Stimulated activated CD4-positive, alpha-beta T cell treated with anti-CD3 and anti-CD28 coated beads, Interleukin-1b, Interleukin-23, amount 100 ng/mL, for 4 hours (primary cell): ENCODE results near the gene SLC25A10.
"Not testable (repeated sequence)": the region's sequence is repeated elsewhere in the genome, so short reads cannot be mapped to it uniquely, and the experiment has no call there.

Source experiments
- DNase-seq, 2 donors: peaks; one replicate each; pipeline ENCODE4 v3.0.0-alpha.2; 2020; ENCODE audit warnings: low read depth in 2 of 2

The SLC25A10 gene, protein sequence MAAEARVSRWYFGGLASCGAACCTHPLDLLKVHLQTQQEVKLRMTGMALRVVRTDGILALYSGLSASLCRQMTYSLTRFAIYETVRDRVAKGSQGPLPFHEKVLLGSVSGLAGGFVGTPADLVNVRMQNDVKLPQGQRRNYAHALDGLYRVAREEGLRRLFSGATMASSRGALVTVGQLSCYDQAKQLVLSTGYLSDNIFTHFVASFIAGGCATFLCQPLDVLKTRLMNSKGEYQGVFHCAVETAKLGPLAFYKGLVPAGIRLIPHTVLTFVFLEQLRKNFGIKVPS

DNA sequence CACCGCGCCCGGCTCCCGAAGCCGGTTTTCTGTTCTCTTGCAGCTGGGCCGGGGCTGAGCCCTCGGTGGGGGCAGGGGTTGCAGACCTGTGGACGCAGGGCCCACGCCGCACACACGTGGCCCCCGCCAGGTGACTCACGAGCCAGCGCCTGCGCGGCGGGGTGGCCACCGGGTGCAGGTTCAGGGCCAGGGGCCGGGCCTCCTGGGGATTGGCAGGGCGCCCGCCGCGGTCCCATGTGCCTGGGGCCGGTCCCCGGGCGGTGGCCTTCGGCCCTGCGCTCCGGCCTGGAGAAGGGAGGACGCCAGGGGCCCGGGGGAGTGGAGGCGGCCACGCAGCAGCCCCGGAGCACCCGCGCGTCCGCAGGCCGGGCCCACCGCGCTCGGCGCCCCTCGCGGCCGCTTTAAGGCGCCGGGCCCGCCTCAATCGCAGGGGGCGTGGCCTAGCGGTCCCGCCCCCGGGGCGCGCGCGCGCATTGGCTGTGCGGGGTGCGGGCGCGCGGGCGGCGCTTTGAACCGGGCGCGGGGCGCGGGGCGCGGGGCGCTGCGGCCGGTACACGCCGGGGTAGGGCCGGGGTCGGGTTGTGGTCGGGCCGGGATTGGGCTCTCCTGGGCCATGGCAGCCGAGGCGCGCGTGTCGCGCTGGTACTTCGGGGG is at the start of gene SLC25A10:
Gene SLC25A10 (plus strand): TSS at position 471 of the 654 bp plus-strand sequence. CDS start 143 bp downstream, at position 614.
- peak; percentile 63 to 80 for DNase-seq

DNA sequence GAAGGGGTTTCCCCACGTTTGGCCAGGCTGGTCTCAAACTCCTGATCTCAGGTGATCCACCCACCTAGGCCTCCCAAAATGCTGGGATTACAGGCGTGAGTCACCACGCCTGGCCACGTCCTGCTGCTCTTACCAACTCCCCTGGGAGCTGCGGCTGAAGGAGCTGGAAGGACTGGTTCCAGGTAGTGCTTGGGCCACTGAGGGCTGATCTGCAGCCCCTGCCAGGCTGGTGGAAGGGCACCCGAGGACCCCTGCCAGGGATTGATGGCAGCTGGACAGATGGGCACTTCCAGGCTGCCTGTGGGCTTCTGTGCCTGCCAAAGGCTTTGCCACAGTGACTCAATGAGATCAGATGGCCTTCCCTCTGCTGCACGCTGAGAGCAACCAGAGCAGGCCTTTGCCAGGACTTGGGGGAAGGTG is 48.0 kb upstream of the SLC25A10 start:
- DNase-seq, result no peak

DNA sequence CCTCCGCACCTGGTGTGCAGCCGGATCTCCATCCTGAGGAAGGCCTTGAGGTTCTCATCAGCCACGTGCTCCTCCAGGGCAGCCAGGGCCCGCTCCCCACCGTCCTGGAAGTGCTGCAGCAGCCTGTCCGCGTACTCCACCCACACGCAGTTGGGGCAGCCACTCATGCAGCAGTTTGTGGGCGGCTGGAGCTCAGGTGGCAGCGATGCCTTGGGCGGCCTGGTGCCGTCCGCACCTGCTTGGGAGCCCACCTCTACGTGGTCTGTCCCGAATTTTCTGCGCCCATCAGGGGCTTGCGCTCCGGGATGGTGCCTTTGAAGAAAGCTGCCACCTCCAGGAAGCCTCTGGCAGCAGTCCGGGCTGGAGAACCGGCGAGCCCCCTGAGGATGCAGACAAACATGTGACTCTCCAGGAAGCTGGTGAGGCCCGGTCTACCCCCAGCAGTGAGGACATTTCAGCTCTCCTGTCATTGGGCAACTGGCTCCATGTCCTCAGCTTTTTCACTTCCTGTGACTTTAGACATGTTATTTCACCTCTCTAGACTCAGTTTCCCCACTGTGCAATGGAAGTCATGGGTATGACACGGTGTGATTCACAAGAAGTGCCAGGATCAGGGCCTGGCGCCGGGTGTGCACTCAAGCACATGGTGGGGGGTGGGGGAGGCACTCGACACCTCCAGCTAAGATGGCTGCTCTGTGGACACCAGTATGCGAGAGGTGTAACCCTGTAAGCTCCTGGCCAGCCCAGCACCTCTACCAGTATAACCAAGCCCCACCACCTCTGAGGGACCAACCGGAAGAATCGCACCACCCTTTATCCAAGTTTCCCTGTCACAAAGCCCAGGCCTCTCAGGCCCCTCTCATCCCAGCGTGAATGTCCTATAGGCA is 46.6 kb upstream of the SLC25A10 start:
- DNase-seq, result peak; percentile 45 to 57

DNA sequence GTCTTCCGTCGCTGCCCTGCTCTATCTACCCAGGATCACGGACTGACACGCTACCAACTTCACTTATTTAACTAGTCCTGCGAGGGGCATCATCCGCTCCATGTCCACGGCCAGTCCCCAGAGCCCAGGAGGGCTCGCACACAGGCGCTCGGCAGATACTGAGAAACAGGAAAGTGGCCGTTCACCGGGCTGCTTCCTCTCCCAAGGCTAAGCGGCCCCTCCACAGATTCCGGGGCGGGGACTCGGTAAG is 46.1 kb upstream of the SLC25A10 start:
- no peak for DNase-seq

DNA sequence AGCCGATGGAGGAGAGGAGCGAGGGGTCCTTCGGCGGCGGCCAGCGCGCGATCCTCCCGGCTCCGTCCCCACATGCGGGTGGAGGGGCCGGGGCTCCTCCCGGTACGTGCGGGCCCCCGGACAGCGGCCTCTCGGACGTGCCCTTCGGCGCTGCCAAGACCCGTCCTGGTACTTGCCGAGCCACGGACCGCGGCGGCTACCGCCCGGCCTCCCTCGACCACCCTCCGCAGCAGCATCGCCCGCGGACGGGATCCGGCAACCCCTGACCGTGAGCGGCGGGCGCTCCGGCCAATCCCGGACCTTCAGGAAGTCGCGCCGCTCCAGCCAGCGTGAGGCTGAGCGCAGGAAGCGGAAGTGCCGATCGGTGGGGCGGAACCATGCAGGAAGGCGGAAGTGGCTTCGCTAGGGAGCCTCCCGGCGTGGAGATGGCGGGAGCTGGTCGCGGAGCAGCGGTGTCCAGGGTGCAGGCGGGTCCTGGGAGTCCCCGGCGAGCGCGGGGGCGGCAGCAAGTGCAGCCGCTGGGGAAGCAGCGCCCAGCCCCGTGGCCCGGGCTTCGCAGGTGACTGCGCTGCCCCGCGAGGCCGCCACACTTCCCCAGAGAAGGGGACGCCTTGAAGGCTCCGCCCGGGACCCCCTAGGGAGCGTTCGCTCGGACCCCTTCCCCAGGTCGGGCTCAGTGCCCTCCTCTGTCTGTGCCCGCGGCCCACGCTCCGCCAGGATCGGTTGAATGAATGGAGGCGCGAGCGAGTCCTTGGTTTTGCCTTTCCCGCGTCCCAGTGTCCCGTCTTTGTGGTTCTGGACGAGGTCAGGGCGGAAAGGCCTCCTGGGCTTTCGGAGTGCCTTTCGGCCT is 45.5 kb upstream of the SLC25A10 start, which contains the start of the genes CCDC137 and OXLD1:
Gene CCDC137 (plus strand): TSS at position 396 of the 850 bp plus-strand sequence. CDS start 30 bp downstream, at position 426.
Gene OXLD1 (minus strand): TSS at position 264 of the 850 bp plus-strand sequence. CDS start 28 bp downstream, at position 236.
- DNase-seq, result peak; percentile 82 to 89

DNA sequence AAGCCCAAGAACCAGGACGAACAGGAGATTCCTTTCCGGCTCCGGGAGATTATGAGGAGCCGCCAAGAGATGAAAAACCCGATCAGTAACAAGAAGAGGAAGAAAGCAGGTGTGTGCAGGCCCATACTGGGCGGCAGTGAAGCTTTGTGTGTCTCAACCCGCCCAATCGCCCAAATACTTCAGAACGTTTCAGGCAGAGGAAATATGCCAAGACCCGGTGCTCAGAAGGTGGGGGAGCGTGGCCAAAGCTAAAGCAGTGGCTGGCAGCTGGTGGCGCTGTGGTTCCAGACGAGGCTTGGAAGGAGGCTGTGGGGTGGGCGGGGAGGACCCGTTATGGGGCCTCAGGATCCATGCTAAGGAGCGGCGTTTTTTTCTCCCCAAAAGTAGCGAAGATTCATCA is 44.3 kb upstream of the SLC25A10 start:
- no peak for DNase-seq

DNA sequence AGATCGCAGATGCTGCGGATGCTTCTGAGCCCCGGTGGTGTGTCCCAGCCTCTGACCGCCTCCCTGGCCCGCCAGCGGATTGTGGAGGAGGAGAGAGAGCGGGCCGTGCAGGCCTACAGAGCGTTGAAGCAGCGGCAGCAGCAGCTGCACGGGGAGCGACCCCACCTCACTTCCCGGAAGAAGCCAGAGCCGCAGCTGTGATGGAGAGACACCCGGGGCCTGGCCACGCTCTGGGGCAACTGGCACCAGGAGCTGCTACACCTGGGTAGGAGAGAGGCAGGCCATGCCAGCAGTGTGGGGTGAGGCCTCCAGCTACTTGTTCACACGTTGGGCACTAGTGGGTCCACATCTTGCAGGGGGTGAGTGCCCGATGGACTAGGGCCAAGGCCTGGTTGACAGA is 39.6 kb upstream of the SLC25A10 start:
- no peak for DNase-seq

DNA sequence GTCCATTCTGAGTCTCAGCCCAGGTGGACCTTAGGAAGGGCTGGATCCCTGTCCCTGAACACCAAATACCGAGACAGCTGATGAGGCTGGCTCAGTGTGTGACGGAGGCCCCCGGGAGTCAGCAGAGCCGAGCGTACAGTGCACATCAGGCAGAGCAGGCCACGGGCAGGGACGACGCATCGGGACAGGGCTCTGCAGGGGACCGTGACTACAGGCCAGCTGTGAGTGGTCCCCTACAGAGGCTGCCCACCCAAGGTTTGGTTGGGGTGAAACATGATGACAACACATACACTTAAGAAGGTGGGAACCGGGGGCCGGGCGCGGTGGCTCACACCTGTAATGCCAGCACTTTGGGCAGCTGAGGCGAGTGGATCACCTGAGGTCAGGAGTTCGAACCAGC is 39.1 kb upstream of the SLC25A10 start:
- DNase-seq, result no peak

DNA sequence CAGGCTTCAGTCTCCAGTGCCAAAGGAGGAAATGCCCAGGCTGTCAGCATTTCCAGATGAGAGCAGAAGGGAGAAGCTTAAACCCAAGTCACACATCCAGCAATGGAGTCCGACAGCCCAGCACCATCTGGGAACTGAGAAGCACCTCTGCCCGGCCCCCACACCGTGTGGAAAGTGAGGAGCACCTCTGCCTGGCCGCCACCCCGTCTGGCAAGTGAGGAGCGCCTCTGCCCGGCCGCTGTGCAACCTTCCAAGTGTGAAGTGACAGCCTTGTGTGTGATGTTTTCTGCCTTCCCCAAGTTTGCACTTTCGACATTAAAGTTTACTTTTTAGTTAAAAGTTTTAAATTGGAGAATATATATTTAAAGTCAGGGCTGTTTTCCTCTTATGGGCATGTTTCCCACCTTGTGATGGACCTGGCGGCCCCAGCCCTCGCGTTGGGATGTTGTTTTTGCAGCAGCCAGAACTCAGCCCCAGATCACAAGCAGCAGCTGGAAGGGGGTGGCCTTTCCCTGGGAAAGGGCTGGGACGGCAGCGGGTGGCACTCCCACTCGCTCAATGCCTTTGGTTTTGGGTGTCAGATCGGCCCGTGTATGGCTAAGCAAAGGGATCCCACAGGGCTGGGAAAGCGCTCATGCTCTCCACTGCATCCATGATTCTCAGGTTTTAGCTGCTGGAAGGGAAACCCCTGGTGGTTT is 38.4 kb upstream of the SLC25A10 start:
- no peak for DNase-seq

DNA sequence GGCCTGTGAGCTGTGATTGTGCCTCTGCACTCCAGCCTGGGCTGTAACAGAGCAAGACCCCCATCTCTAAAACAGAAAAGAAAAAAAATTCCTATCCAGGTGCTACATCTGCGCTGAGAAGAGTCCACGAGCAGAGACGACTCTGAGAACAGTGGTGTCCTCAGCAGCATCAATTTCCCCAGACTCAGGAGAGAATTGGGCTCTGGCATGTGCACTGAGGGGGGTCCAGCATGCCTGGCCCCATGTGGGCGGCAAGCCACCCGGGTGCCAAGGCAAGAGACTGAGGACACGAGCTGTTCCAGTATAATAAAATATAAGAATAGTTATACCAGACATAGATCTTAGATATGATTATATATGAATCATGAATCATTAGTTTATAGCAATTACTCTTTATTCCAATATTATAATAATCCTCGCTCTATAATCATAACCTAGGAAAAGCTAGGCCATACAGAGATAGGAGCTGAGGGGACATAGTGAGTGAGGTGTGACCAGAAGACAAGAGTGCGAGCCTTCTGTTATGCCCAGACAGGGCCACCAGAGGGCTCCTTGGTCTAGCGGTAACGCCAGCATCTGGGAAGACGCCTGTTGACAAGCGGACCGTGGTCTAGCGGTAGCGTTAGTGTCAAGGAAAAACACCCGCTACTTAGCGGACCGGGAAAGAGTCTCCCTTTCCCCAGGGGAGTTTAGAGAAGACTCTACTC is 36.4 kb upstream of the SLC25A10 start:
- not testable (repeated sequence) for DNase-seq

DNA sequence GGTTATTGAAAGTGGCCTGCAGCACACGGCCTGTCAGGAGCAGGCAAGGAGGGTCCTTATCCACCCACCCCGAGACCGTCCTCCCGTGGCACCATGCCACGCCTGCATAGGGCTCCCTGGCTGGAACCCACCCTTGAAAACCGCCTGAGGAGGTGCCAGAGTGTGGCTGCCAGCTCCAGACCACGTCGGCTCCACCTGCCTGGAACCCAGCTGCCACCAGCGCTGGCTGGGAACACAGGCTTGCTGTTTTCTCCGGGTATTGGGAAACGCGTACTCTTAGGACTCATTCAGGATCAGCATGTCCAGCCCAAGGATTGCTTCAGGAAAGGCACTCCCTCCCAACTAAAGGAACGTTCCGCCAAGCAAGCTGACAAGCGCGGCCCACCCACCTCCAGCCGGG is 35.2 kb upstream of the SLC25A10 start:
- no peak for DNase-seq

DNA sequence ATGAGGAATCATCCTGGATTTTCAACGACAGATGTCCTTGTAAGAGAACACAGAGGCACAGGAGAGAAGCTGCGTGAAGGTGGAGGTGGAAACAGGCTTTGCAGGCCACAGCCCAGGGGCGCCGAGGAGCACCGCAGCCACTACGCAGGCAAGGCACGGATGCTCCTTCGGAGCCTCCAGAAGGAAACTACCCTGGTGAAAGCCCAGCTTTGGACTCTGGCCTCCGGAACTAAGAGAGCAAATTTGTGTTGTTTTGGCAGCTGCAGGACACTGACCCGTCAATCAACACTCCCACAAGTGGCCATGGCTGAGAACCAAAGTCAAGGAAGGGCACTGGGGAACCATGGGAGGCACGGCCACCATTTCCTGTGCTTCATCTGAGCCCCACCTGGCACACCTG is 31.9 kb upstream of the SLC25A10 start:
- no peak for DNase-seq

DNA sequence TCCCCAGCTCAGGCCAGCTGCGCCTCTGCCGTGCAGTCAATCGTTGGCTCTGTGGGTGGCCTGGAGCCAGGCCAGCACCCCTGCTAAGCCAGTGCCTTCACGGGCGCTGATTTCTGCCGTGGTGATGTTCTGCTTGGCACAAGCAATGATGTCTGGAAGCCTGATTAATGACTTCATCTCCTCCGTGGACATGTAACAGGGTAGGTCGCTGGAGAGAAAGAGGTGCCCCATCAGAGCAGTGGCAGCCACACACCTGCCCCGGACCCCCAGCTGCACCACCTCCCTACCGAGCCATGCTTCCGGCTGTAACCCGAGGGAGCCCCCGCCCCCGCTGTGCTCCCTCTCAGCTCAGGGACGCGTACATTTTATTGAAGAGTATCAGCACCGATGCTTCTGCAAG is 30.4 kb upstream of the SLC25A10 start:
- no peak for DNase-seq

DNA sequence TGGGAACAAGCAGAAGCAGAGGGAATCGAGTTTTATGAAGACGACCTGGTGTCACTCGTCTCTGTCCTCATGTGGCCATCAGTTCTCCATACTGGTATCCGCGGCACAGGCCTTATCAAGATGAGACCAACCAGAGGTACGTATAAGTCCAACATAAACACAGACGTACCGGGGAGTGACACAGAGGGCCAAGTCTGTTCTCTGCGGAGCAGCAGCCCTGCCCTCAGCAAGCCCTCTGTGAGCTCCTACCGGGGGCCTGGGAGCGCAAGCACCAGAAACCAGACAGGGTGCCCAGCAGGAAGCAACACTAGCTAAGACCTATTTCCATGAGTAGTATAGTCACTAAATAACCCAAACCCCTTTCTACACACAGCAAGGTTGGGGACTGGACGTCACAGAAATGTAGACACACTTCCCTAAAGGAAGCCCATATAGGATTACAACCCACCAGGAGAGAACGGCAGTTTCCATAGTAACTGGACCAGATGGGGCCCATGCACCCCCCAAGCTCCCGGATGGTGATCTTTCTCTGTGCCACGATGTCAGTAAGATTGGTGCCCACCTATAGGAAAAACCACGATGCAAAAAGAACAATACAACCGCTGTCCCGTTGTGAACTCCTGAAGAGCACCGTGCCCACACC is 29.4 kb upstream of the SLC25A10 start:
- no peak for DNase-seq

DNA sequence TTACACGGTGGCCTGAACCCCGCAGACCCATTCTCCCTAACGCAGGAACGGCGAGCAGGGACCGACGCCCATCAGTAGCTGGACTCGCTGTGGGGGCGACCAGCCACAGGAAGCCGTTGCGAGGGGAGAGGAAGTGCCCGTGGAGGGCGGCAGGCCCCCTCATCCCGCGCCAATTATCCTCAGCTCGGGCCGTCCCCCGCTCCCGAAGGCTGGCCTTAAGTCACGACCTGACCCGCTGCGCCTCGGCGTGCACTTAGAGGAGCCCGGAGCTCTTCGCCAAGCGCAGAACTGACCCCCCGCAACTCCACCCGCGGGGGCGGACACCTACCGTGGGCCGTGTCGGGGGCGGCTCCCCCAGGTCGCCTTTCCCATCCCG is 28.9 kb upstream of the SLC25A10 start:
- DNase-seq, result no peak

DNA sequence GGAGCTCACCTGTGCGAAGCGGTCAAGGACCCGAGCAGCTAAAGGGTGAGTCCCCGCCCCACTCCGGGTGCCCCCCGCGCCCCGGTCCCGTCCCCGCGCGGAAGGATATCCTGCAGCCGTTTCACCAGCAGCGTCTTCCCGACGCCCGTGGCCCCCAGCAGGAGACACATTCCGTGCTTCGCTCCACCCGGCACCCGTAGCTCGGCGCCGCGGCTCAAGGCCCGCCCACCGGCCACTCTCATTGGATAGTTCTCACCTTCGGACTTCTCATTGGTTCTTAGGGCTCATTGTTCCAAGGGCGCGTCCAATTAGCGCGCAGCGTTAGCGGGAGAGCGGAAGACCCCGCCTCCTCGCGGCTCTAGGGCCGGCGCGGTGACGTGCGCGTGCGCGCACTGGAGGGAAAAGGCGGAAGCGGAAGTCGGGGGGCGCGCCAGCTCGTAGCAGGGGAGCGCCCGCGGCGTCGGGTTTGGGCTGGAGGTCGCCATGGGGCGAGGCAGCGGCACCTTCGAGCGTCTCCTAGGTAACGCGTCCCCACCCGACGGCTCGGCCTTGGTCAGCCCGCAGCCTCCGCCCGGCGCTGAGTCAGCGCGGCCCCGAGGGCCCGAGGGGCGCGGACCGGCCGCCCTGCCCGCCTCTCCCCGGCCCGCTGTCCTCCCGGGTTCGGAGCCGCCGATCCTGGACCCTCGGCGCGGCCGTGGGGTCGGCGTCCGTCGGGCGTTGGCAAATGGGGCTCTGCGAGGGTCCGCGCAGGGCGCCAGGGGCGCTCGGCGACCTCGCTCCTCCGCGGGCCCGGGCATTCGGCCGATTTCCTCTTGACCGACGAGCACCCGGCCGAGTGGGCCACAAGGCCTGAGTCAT is 28.3 kb upstream of the SLC25A10 start, which contains the start of the genes ARL16 and HGS:
Gene ARL16 (minus strand): TSS at position 214 of the 858 bp plus-strand sequence. CDS start 44 bp downstream, at position 170.
Gene HGS (plus strand): TSS at position 428 of the 858 bp plus-strand sequence. CDS start 56 bp downstream, at position 484.
- peak; percentile 94 for DNase-seq

DNA sequence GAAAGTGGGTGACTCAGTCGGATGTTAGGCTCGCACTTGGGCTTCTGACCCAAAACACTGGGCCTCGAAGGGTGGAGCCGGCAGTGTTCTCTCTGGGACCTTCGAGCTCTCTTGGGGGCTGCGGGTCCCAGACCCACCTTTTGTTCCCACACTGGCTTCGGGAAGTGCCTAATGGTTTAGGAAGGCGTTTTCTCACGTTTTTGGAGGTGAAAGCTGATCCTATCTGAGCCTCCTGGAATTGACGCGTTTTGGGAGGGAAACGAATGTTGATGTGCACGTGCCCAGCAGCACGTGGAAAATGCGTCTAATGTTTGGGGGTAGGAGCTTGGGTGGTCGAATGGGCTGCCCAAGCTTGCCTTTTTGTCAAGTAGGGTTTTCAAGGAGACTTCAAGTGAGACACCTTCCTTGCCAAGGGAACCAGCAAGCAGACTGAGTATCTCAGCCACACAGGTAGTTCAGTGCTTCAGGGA is 27.6 kb upstream of the SLC25A10 start:
- DNase-seq, result no peak

DNA sequence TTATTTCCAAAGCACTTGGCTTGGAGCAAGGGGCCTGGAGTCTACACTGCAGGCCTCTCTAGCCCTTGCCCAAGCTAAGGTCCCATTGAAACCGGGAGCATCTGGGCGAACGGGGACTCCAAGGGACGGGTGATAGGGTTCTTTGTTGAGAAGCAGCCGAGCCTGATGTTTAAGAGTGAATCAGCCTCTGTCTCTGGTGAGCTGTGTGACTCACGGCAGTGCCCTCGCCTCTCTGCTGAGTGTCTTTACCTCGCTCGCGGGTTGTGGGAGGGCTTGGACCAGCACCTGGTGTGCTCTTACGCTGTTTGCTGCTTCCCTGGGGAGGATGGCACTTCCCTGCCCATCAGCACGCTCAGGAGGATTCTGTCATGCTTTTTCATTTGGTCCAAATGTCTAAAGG is 27.0 kb upstream of the SLC25A10 start:
- DNase-seq, result peak; percentile 37 to 39
